HG03097 (cell line): ENCODE results near the gene ISG20L2.

Experiments used
- ATAC-seq: cut with Tn5 transposase; IDR thresholded peaks from one replicate; pipeline ENCODE4 v1.9.1; 2021; ENCODE audit not compliant: unreplicated experiment, low FRiP score

Gene ISG20L2

GRCh38 chr1:156708218-156708661, 20.3 kb downstream of the ISG20L2 start:
- ATAC-seq = no peak

- no peak for ATAC-seq
Measured at GRCh38 chr1:156707417-156708217, 20.9 kb downstream of the ISG20L2 start.

GRCh38 chr1:156706657-156707416, 21.7 kb downstream of the ISG20L2 start:
- no peak for ATAC-seq

- ATAC-seq = no peak
Measured at GRCh38 chr1:156705918-156706656, 22.5 kb downstream of the ISG20L2 start.

GRCh38 chr1:156705321-156705917, 23.1 kb downstream of the ISG20L2 start, which contains the start of gene CRABP2:
TSS of gene CRABP2 (minus strand) at chr1:156705583. CDS start at chr1:156705446, 137 bp downstream.
- ATAC-seq = no peak

GRCh38 chr1:156704930-156705320, 23.6 kb downstream of the ISG20L2 start:
- ATAC-seq = no peak

- no peak for ATAC-seq
Measured at GRCh38 chr1:156704166-156704711, 24.3 kb downstream of the ISG20L2 start.

- no peak for ATAC-seq
Measured at GRCh38 chr1:156703741-156704140, 24.8 kb downstream of the ISG20L2 start.

GRCh38 chr1:156703336-156703735, 25.2 kb downstream of the ISG20L2 start:
- no peak for ATAC-seq

- ATAC-seq = no peak
Measured at GRCh38 chr1:156700736-156701531, 27.6 kb downstream of the ISG20L2 start.

- ATAC-seq = no peak
Measured at GRCh38 chr1:156698995-156699394, 29.6 kb downstream of the ISG20L2 start.

GRCh38 chr1:156697481-156697880, 31.1 kb downstream of the ISG20L2 start:
- ATAC-seq = no peak

- ATAC-seq = no peak
Measured at GRCh38 chr1:156696755-156697154, 31.8 kb downstream of the ISG20L2 start.

GRCh38 chr1:156694690-156694962, 33.9 kb downstream of the ISG20L2 start:
- no peak for ATAC-seq

- no peak for ATAC-seq
Measured at GRCh38 chr1:156693848-156694689, 34.5 kb downstream of the ISG20L2 start.

- ATAC-seq = no peak
Measured at GRCh38 chr1:156692925-156693847, 35.4 kb downstream of the ISG20L2 start.

GRCh38 chr1:156692441-156692924, 36.1 kb downstream of the ISG20L2 start:
- no peak for ATAC-seq
